Activated CD4-positive, alpha-beta memory T cell treated with anti-CD3 and anti-CD28 coated beads, Interleukin-2, amount 10 ng/mL, durations not matched to agents 7 days and 5 days (primary cell): ENCODE data around the gene HOXA2. TPM values are rescaled to one million over a fixed set of nuclear protein-coding genes. Genes with fewer than 3 reads are reported as not detected.

ENCODE experiments used
- CTCF ChIA-PET: fragments of 350-600 bp; sonication (Branson Sonifier 250); formaldehyde crosslinking; loops from one replicate; lab custom pipeline; 2021; ENCODE audit warnings: antibody characterized with exemption, inconsistent platforms; lab: Charles Lee
- POLR2A ChIA-PET: fragments of 350-600 bp; sonication (Branson Sonifier 250); formaldehyde crosslinking; loops from one replicate; lab custom pipeline; 2021; ENCODE audit warnings: antibody characterized with exemption; lab: Charles Lee
- DNase-seq: peaks from one replicate; pipeline ENCODE4 v3.0.0-alpha.2; 2020
- H3K27ac Mint-ChIP-seq: one replicate; pipeline ENCODE4 v1.8.0; 2021; ENCODE audit warnings: mild to moderate bottlenecking, mixed read lengths
- H3K27me3 Mint-ChIP-seq: one replicate; pipeline ENCODE4 v1.8.0; 2021; ENCODE audit warnings: mixed read lengths
- H3K36me3 Mint-ChIP-seq: one replicate; pipeline ENCODE4 v1.8.0; 2021; ENCODE audit warnings: low read depth, mixed read lengths
- H3K4me1 Mint-ChIP-seq: one replicate; pipeline ENCODE4 v1.8.0; 2021; ENCODE audit warnings: mixed read lengths
- H3K4me3 Mint-ChIP-seq: one replicate; pipeline ENCODE4 v1.8.0; 2021; ENCODE audit warnings: mild to moderate bottlenecking, mixed read lengths
- H3K9me3 Mint-ChIP-seq: one replicate; pipeline ENCODE4 v1.8.0; 2021; ENCODE audit warnings: mixed read lengths
- total RNA-seq, 2 experiments: library from RNA; stranded (reverse); gene quantifications; one replicate each; pipeline ENCODE4 v1.2.3, GENCODE V29; 2021

Gene HOXA2
- total RNA-seq, 2 experiments from 2014 or later: not detected

- POLR2A ChIA-PET: no interaction called here
- Mint-ChIP-seq H3K27me3 (peaks cover 44% of the 10 kb centered on the region), H3K4me3 (no peak overlapping the region), H3K27ac (no peak overlapping the region), H3K4me1 (peaks cover 20% of the 10 kb centered on the region), H3K36me3 (no peaks in the 10 kb centered on the region), H3K9me3 (no peaks in the 10 kb centered on the region)
- DNase-seq: no peak
- CTCF ChIA-PET: no interaction called here
These were observed 36.0 kb upstream of the HOXA2 start for GRCh38 chr7:27138472-27138871.

- no peak overlapping the region for H3K27ac Mint-ChIP-seq
- ChIA-PET CTCF (no interaction called here), POLR2A (no interaction called here)
- peaks cover 20% of the 10 kb centered on the region for H3K4me1 Mint-ChIP-seq
- no peaks in the 10 kb centered on the region for H3K9me3 Mint-ChIP-seq
- peaks cover 50% of the 10 kb centered on the region for H3K27me3 Mint-ChIP-seq
- no peak for DNase-seq
- no peak overlapping the region for H3K4me3 Mint-ChIP-seq
- no peaks in the 10 kb centered on the region for H3K36me3 Mint-ChIP-seq
These were observed 35.3 kb upstream of the HOXA2 start for GRCh38 chr7:27137640-27138315.

GRCh38 chr7:27134392-27134791, 31.9 kb upstream of the HOXA2 start:
- CTCF ChIA-PET: no interaction called here
- Mint-ChIP-seq H3K4me1 (peaks cover 20% of the 10 kb centered on the region), H3K4me3 (no peak overlapping the region), H3K36me3 (no peaks in the 10 kb centered on the region), H3K27ac (no peak overlapping the region), H3K9me3 (no peaks in the 10 kb centered on the region), H3K27me3 (peaks cover 60% of the 10 kb centered on the region)
- DNase-seq: no peak
- POLR2A ChIA-PET: interaction anchor here (0.7 kb wide), 1 partner anchor 104 kb away, joined by 3 read pairs; no protein-coding TSS in a partner anchor

GRCh38 chr7:27133409-27134231, 31.1 kb upstream of the HOXA2 start:
- Mint-ChIP-seq H3K9me3 (no peaks in the 10 kb centered on the region), H3K36me3 (no peaks in the 10 kb centered on the region), H3K4me1 (peaks cover 20% of the 10 kb centered on the region), H3K27ac (no peak overlapping the region), H3K4me3 (no peak overlapping the region), H3K27me3 (peaks cover 62% of the 10 kb centered on the region)
- ChIA-PET CTCF (no interaction called here), POLR2A (no interaction called here)
- no peak for DNase-seq

- DNase-seq: no peak
- H3K27ac Mint-ChIP-seq: no peak overlapping the region
- no peaks in the 10 kb centered on the region for H3K9me3 Mint-ChIP-seq
- peaks cover 20% of the 10 kb centered on the region for H3K4me1 Mint-ChIP-seq
- CTCF ChIA-PET: no interaction called here
- POLR2A ChIA-PET: no interaction called here
- H3K27me3 Mint-ChIP-seq: peaks cover 65% of the 10 kb centered on the region
- H3K36me3 Mint-ChIP-seq: no peaks in the 10 kb centered on the region
- H3K4me3 Mint-ChIP-seq: no peak overlapping the region
These were observed 30.5 kb upstream of the HOXA2 start for GRCh38 chr7:27132978-27133377.

GRCh38 chr7:27132214-27132613, 29.7 kb upstream of the HOXA2 start:
- H3K4me1 Mint-ChIP-seq: peaks cover 20% of the 10 kb centered on the region
- peaks cover 65% of the 10 kb centered on the region for H3K27me3 Mint-ChIP-seq
- H3K9me3 Mint-ChIP-seq: no peaks in the 10 kb centered on the region
- no peak overlapping the region for H3K27ac Mint-ChIP-seq
- CTCF ChIA-PET: interaction anchor here (0.9 kb wide), 1 partner anchor 18 kb away, joined by 3 read pairs; no protein-coding TSS in a partner anchor
- DNase-seq: no peak
- no peaks in the 10 kb centered on the region for H3K36me3 Mint-ChIP-seq
- POLR2A ChIA-PET: no interaction called here
- H3K4me3 Mint-ChIP-seq: no peak overlapping the region

- H3K4me1 Mint-ChIP-seq: peaks cover 20% of the 10 kb centered on the region
- ChIA-PET CTCF (interaction anchor here (0.9 to 1.3 kb wide), 2 partner anchors 19 to 450 kb away, joined by 3 to 4 read pairs; no protein-coding TSS in a partner anchor), POLR2A (no interaction called here)
These were observed 28.9 kb upstream of the HOXA2 start for GRCh38 chr7:27131390-27131819.

GRCh38 chr7:27130540-27131389, 28.3 kb upstream of the HOXA2 start, which contains the start of gene HOXA4:
HOXA4 (minus strand) TSS chr7:27130757; CDS start chr7:27130733, 24 bp downstream.
- DNase-seq: peak; percentile 65
- Mint-ChIP-seq H3K36me3 (no peaks in the 10 kb centered on the region), H3K27me3 (peaks cover 62% of the 10 kb centered on the region), H3K9me3 (no peaks in the 10 kb centered on the region), H3K4me1 (peaks cover 18% of the 10 kb centered on the region), H3K4me3 (peak within 1 kb of the TSS; percentile 44), H3K27ac (no peak within 1 kb of the TSS)
- POLR2A ChIA-PET: no interaction called here
- CTCF ChIA-PET: interaction anchor here (0.9 to 1.3 kb wide), 2 partner anchors 20 to 449 kb away, joined by 3 to 4 read pairs; no protein-coding TSS in a partner anchor

More at GRCh38 chr7:27131390-27131819, 28.9 kb upstream of the HOXA2 start:
- Mint-ChIP-seq H3K27ac (no peak overlapping the region), H3K9me3 (no peaks in the 10 kb centered on the region), H3K36me3 (no peaks in the 10 kb centered on the region), H3K27me3 (peaks cover 65% of the 10 kb centered on the region), H3K4me3 (peak overlapping the region; percentile 40)
- DNase-seq: no peak

GRCh38 chr7:27129729-27130539, 27.5 kb upstream of the HOXA2 start:
- ChIA-PET CTCF (no interaction called here), POLR2A (no interaction called here)
- Mint-ChIP-seq H3K9me3 (no peaks in the 10 kb centered on the region), H3K27me3 (peaks cover 55% of the 10 kb centered on the region), H3K27ac (no peak overlapping the region), H3K4me1 (peaks cover 12% of the 10 kb centered on the region), H3K36me3 (no peaks in the 10 kb centered on the region), H3K4me3 (no peak overlapping the region)
- no peak for DNase-seq

- CTCF ChIA-PET: no interaction called here
- no peaks in the 10 kb centered on the region for H3K9me3 Mint-ChIP-seq
These were observed 26.6 kb upstream of the HOXA2 start for GRCh38 chr7:27128776-27129728.

GRCh38 chr7:27128034-27128433, 25.6 kb upstream of the HOXA2 start:
- CTCF ChIA-PET: no interaction called here
- H3K36me3 Mint-ChIP-seq: no peaks in the 10 kb centered on the region
- peaks cover 39% of the 10 kb centered on the region for H3K27me3 Mint-ChIP-seq

More at GRCh38 chr7:27128776-27129728, 26.6 kb upstream of the HOXA2 start:
- no peak overlapping the region for H3K27ac Mint-ChIP-seq
- no peaks in the 10 kb centered on the region for H3K36me3 Mint-ChIP-seq
- POLR2A ChIA-PET: no interaction called here
- H3K4me3 Mint-ChIP-seq: no peak overlapping the region
- peaks cover 47% of the 10 kb centered on the region for H3K27me3 Mint-ChIP-seq
- peaks cover 4% of the 10 kb centered on the region for H3K4me1 Mint-ChIP-seq
- DNase-seq: no peak

More at GRCh38 chr7:27128034-27128433, 25.6 kb upstream of the HOXA2 start:
- POLR2A ChIA-PET: no interaction called here
- no peak for DNase-seq
- Mint-ChIP-seq H3K27ac (no peak overlapping the region), H3K4me3 (no peak overlapping the region), H3K4me1 (no peaks in the 10 kb centered on the region), H3K9me3 (no peaks in the 10 kb centered on the region)
